Naive thymus-derived CD4-positive, alpha-beta T cell (primary cell): ENCODE results near the gene LRFN3. TPM values are rescaled to one million over a fixed set of nuclear protein-coding genes. Genes with fewer than 3 reads are reported as not detected.

ENCODE experiments used
- ATAC-seq: fragments of 150-1000 bp; cut with Tn5 transposase; 2 replicates; pipeline ENCODE4 v1.10.0; 2021; ENCODE audit warnings: mild to moderate bottlenecking, moderate library complexity
- CTCF ChIA-PET: fragments of 350-600 bp; sonication (Branson Sonifier 250); formaldehyde crosslinking; loops from one replicate; lab custom pipeline; 2021; ENCODE audit warnings: antibody characterized with exemption; lab: Charles Lee
- POLR2A ChIA-PET: fragments of 350-600 bp; sonication (Branson Sonifier 250); formaldehyde crosslinking; loops from one replicate; lab custom pipeline; 2021; ENCODE audit warnings: antibody characterized with exemption, inconsistent platforms; lab: Charles Lee
- DNase-seq, 9 donors: peaks; one replicate each; pipeline versions ENCODE4 v3.0.0 to v3.0.0-alpha.2; 2020 to 2022; ENCODE audit warnings: mixed read lengths in 1 of 9
- H3K27ac ChIP-seq: one replicate; pipeline ENCODE4 v1.7.0; 2013; ENCODE audit warnings: mild to moderate bottlenecking, low read depth, low read length, moderate library complexity
- H3K27me3 ChIP-seq, 2 donors: one replicate each; pipeline ENCODE4 v1.7.0; 2013; ENCODE audit warnings: low read length in 2 of 2, mild to moderate bottlenecking in 2 of 2, moderate library complexity in 2 of 2; ENCODE audit not compliant: control insufficient read depth in 2 of 2, insufficient read depth in 2 of 2
- H3K36me3 ChIP-seq, 3 experiments: 1 replicate in 2 of 3; 2 replicates in 1 of 3; pipeline ENCODE4 v1.7.0; 2013; ENCODE audit warnings: low read length in 3 of 3, mild to moderate bottlenecking in 3 of 3, moderate library complexity in 1 of 3; ENCODE audit not compliant: insufficient read depth in 3 of 3, control insufficient read depth in 2 of 3
- H3K4me1 ChIP-seq, 2 donors: one replicate each; pipeline ENCODE4 v1.7.0; 2013; ENCODE audit warnings: low read length in 2 of 2, mild to moderate bottlenecking in 2 of 2, moderate library complexity in 1 of 2; ENCODE audit not compliant: control insufficient read depth in 2 of 2, insufficient read depth in 2 of 2
- H3K4me3 ChIP-seq: 2 replicates; pipeline ENCODE4 v1.7.0; 2013; ENCODE audit warnings: mild to moderate bottlenecking, low read length
- H3K9me3 ChIP-seq, 3 experiments: 1 replicate in 2 of 3; 2 replicates in 1 of 3; pipeline ENCODE4 v1.7.0; 2013; ENCODE audit warnings: low read length in 3 of 3; ENCODE audit not compliant: control insufficient read depth in 2 of 3
- H3K27ac Mint-ChIP-seq, 9 donors: one replicate each; pipeline ENCODE4 v1.8.0; 2020 to 2022; ENCODE audit warnings: mixed read lengths in 9 of 9, mild to moderate bottlenecking in 8 of 9, moderate library complexity in 5 of 9, inconsistent platforms in 2 of 9
- H3K27me3 Mint-ChIP-seq, 5 donors: one replicate each; pipeline ENCODE4 v1.8.0; 2021 to 2022; ENCODE audit warnings: mixed read lengths in 5 of 5, mild to moderate bottlenecking in 1 of 5
- H3K36me3 Mint-ChIP-seq, 5 donors: one replicate each; pipeline ENCODE4 v1.8.0; 2020 to 2022; ENCODE audit warnings: mixed read lengths in 5 of 5, mild to moderate bottlenecking in 3 of 5, inconsistent platforms in 1 of 5
- H3K4me1 Mint-ChIP-seq, 7 donors: one replicate each; pipeline ENCODE4 v1.8.0; 2020 to 2022; ENCODE audit warnings: mixed read lengths in 7 of 7, mild to moderate bottlenecking in 3 of 7, inconsistent platforms in 1 of 7
- H3K4me3 Mint-ChIP-seq, 10 donors: one replicate each; pipeline ENCODE4 v1.8.0; 2020 to 2022; ENCODE audit warnings: mild to moderate bottlenecking in 10 of 10, mixed read lengths in 10 of 10, moderate library complexity in 6 of 10, inconsistent platforms in 2 of 10
- H3K9me3 Mint-ChIP-seq, 11 donors: one replicate each; pipeline ENCODE4 v1.8.0; 2020 to 2022; ENCODE audit warnings: mixed read lengths in 11 of 11, mild to moderate bottlenecking in 4 of 11, inconsistent platforms in 1 of 11, moderate library complexity in 1 of 11
- intact Hi-C, 2 donors: fragments of 100-400 bp; cut with micrococcal nuclease; formaldehyde crosslinking; loops; one replicate each; pipeline ENCODE4 v1.15.1; 2023
- polyA plus RNA-seq, 2 donors: library from polyadenylated mRNA; unstranded; fragments of 300-500 nt; fragmentation: Illumina TruSeq; gene quantifications; one replicate each; pipeline ENCODE4 v1.2.3, GENCODE V29; 2021
- total RNA-seq, 6 experiments: library from RNA in 5 of 6; stranded (reverse) in 5 of 6; gene quantifications; 1 replicate in 5 of 6; 2 replicates in 1 of 6; pipeline ENCODE4 v1.2.3 and lab custom pipeline; 2021 to 2026

Gene LRFN3
- total and polyA plus RNA-seq, 7 experiments from 2014 or later = 1.2 to 14.9 (median 8.8) TPM

- Mint-ChIP-seq H3K36me3 (peaks cover 0 to 7% (median 3%) of the 10 kb centered on the region in 5 donors), H3K4me1 (peaks cover 18 to 33% (median 27%) of the 10 kb centered on the region in 7 donors), H3K9me3 (peaks cover 0 to 4% (median 0%) of the 10 kb centered on the region in 11 donors), H3K4me3 (peak overlapping the region in 8 of 10 donors; percentile 4 to 93 (median 44)), H3K27ac (peak overlapping the region in 1 of 9 donors; percentile 38), H3K27me3 (peaks cover 0 to 9% (median 0%) of the 10 kb centered on the region in 5 donors)
- H3K4me3 ChIP-seq = no peak overlapping the region
- intact Hi-C loops = no loop called here
- ATAC-seq (no peak), DNase-seq (no peak)
- no peaks in the 10 kb centered on the region for H3K27me3 ChIP-seq
- H3K9me3 ChIP-seq = no peaks in the 10 kb centered on the region
- H3K36me3 ChIP-seq = no peaks in the 10 kb centered on the region
- ChIA-PET CTCF (interaction anchor here (1.4 kb wide), 1 partner anchor 19 kb away, joined by 4 read pairs; no protein-coding TSS in a partner anchor), POLR2A (interaction anchor here (0.9 to 1.8 kb wide), 4 partner anchors 21 to 245 kb away, joined by 3 to 9 read pairs (median 6); partner anchors contain the start of genes ALKBH6 and LIN37)
- no peak overlapping the region for H3K27ac ChIP-seq
- H3K4me1 ChIP-seq = peaks cover 11 to 12% of the 10 kb centered on the region in 2 donors
Measured at GRCh38 chr19:35992907-35993765, 57.0 kb downstream of the LRFN3 start.

- intact Hi-C loops = no loop called here
- DNase-seq (peak in 2 of 9 donors; percentile 15 to 34), ATAC-seq (no peak)
- peaks cover 18 to 33% (median 27%) of the 10 kb centered on the region in 7 donors for H3K4me1 Mint-ChIP-seq
- H3K4me3 Mint-ChIP-seq = peak overlapping the region; percentile 71 to 96 (median 86)
- Histone ChIP-seq H3K27ac (peak overlapping the region; percentile 74), H3K36me3 (no peaks in the 10 kb centered on the region), H3K9me3 (no peaks in the 10 kb centered on the region), H3K4me1 (peaks cover 11 to 15% of the 10 kb centered on the region in 2 donors), H3K4me3 (peak overlapping the region; percentile 16), H3K27me3 (no peaks in the 10 kb centered on the region)
- no peaks in the 10 kb centered on the region for H3K27me3 Mint-ChIP-seq
- H3K27ac Mint-ChIP-seq = peak overlapping the region in 7 of 9 donors; percentile 38 to 93 (median 78)
- no peaks in the 10 kb centered on the region for H3K9me3 Mint-ChIP-seq
- POLR2A ChIA-PET = interaction anchor here (0.6 to 2.7 kb wide), 10 partner anchors 14 to 246 kb away, joined by 3 to 11 read pairs (median 4); partner anchors contain the start of genes ALKBH6, LIN37, POLR2I and SYNE4
- peaks cover 0 to 7% (median 3%) of the 10 kb centered on the region in 5 donors for H3K36me3 Mint-ChIP-seq
- CTCF ChIA-PET = interaction anchor here (1.4 kb wide), 1 partner anchor 18 kb away, joined by 4 read pairs; no protein-coding TSS in a partner anchor
Measured at GRCh38 chr19:35993923-35994598, 57.9 kb downstream of the LRFN3 start.

Other genes starting within 250 kb of the LRFN3 start
- 10 to 100 TPM in 1 of 5 experiments, 1 to 10 TPM in 1, under 1 TPM in 2, not detected in 1; 0.35 to 41.6 (median 1.0) TPM for gene ZBTB32, start 231.8 kb upstream of the LRFN3 start, total RNA-seq
- not detected for gene ZBTB32, start 231.8 kb upstream of the LRFN3 start, polyA plus RNA-seq
- gene KMT2B, start 218.4 kb upstream of the LRFN3 start, total RNA-seq = 10 to 100 TPM; 64.2 to 79.8 (median 77.3) TPM
- 1 to 10 TPM in 1 of 2 donors, under 1 TPM in 1; 0.60 to 3.2 TPM for gene KMT2B, start 218.4 kb upstream of the LRFN3 start, polyA plus RNA-seq
- gene IGFLR1, start 193.9 kb upstream of the LRFN3 start, total RNA-seq = 100 to 1,000 TPM in 2 of 5 experiments, 10 to 100 TPM in 3; 61.4 to 113 (median 62.8) TPM
- 100 to 1,000 TPM in 1 of 2 donors, 10 to 100 TPM in 1; 99.5 to 107 TPM for gene IGFLR1, start 193.9 kb upstream of the LRFN3 start, polyA plus RNA-seq
- gene U2AF1L4, start 191.0 kb upstream of the LRFN3 start, total RNA-seq = 10 to 100 TPM; 33.7 to 86.8 (median 68.6) TPM
- 10 to 100 TPM; 75.7 to 89.7 TPM for gene U2AF1L4, start 191.0 kb upstream of the LRFN3 start, polyA plus RNA-seq
- gene PSENEN, start 190.7 kb upstream of the LRFN3 start, total RNA-seq = 10 to 100 TPM; 20.4 to 50.9 (median 26.3) TPM
- 10 to 100 TPM; 49.0 to 79.1 TPM for gene PSENEN, start 190.7 kb upstream of the LRFN3 start, polyA plus RNA-seq
- gene LIN37, start 187.8 kb upstream of the LRFN3 start, total RNA-seq = 10 to 100 TPM in 4 of 5 experiments, 1 to 10 TPM in 1; 7.9 to 33.1 (median 18.9) TPM
- gene LIN37, start 187.8 kb upstream of the LRFN3 start, polyA plus RNA-seq = 10 to 100 TPM in 1 of 2 donors, 1 to 10 TPM in 1; 6.7 to 20.6 TPM
- under 1 TPM in 1 of 5 experiments, not detected in 4; 0.22 TPM for gene HSPB6, start 179.3 kb upstream of the LRFN3 start, total RNA-seq
- not detected for gene HSPB6, start 179.3 kb upstream of the LRFN3 start, polyA plus RNA-seq
- gene PROSER3, start 178.2 kb upstream of the LRFN3 start, total RNA-seq = 10 to 100 TPM; 34.0 to 47.3 (median 39.7) TPM
- gene PROSER3, start 178.2 kb upstream of the LRFN3 start, polyA plus RNA-seq = 1 to 10 TPM; 5.4 to 6.8 TPM
- 10 to 100 TPM; 15.3 to 55.5 (median 23.4) TPM for gene ARHGAP33, start 160.8 kb upstream of the LRFN3 start, total RNA-seq
- 1 to 10 TPM in 1 of 2 donors, under 1 TPM in 1; 0.09 to 1.0 TPM for gene ARHGAP33, start 160.8 kb upstream of the LRFN3 start, polyA plus RNA-seq
- gene PRODH2, start 123.5 kb upstream of the LRFN3 start, total RNA-seq = not detected
- gene PRODH2, start 123.5 kb upstream of the LRFN3 start, polyA plus RNA-seq = not detected
- under 1 TPM in 2 of 5 experiments, not detected in 3; 0.30 to 0.51 TPM for gene NPHS1, start 83.9 kb upstream of the LRFN3 start, total RNA-seq
- not detected for gene NPHS1, start 83.9 kb upstream of the LRFN3 start, polyA plus RNA-seq
- 1 to 10 TPM in 1 of 5 experiments, under 1 TPM in 2, not detected in 2; 0.16 to 1.3 (median 0.29) TPM for gene KIRREL2, start 79.5 kb upstream of the LRFN3 start, total RNA-seq
- not detected for gene KIRREL2, start 79.5 kb upstream of the LRFN3 start, polyA plus RNA-seq
- gene APLP1, start 67.8 kb upstream of the LRFN3 start, total RNA-seq = 1 to 10 TPM in 1 of 5 experiments, not detected in 4; 2.4 TPM
- not detected for gene APLP1, start 67.8 kb upstream of the LRFN3 start, polyA plus RNA-seq
- gene NFKBID, start 35.8 kb upstream of the LRFN3 start, total RNA-seq = 100 to 1,000 TPM in 1 of 5 experiments, 10 to 100 TPM in 4; 47.8 to 116 (median 57.0) TPM
- gene NFKBID, start 35.8 kb upstream of the LRFN3 start, polyA plus RNA-seq = 1 to 10 TPM; 2.4 to 6.5 TPM
- gene HCST, start 33.8 kb upstream of the LRFN3 start, total RNA-seq = 100 to 1,000 TPM in 3 of 5 experiments, 10 to 100 TPM in 2; 57.4 to 117 (median 113) TPM
- gene HCST, start 33.8 kb upstream of the LRFN3 start, polyA plus RNA-seq = 100 to 1,000 TPM; 879 to 895 TPM
- 100 to 1,000 TPM in 1 of 5 experiments, 10 to 100 TPM in 3, not detected in 1; 15.1 to 428 (median 35.6) TPM for gene TYROBP, start 28.1 kb upstream of the LRFN3 start, total RNA-seq
- gene TYROBP, start 28.1 kb upstream of the LRFN3 start, polyA plus RNA-seq = 1 to 10 TPM; 2.3 to 3.7 TPM
- gene SDHAF1, start 58.8 kb downstream of the LRFN3 start, total RNA-seq = 10 to 100 TPM in 3 of 5 experiments, 1 to 10 TPM in 2; 7.8 to 26.1 (median 17.8) TPM
- gene SDHAF1, start 58.8 kb downstream of the LRFN3 start, polyA plus RNA-seq = 10 to 100 TPM; 29.9 to 58.1 TPM
- 1 to 10 TPM; 1.7 to 5.4 (median 3.8) TPM for gene SYNE4, start 72.4 kb downstream of the LRFN3 start, total RNA-seq
- under 1 TPM in 1 of 2 donors, not detected in 1; 0.14 TPM for gene SYNE4, start 72.4 kb downstream of the LRFN3 start, polyA plus RNA-seq
- gene ALKBH6, start 77.8 kb downstream of the LRFN3 start, total RNA-seq = 10 to 100 TPM; 32.6 to 60.6 (median 49.3) TPM
- 10 to 100 TPM; 19.1 to 34.1 TPM for gene ALKBH6, start 77.8 kb downstream of the LRFN3 start, polyA plus RNA-seq
- gene CLIP3, start 96.5 kb downstream of the LRFN3 start, total RNA-seq = 1 to 10 TPM; 1.1 to 4.0 (median 3.0) TPM
- gene CLIP3, start 96.5 kb downstream of the LRFN3 start, polyA plus RNA-seq = 1 to 10 TPM; 3.1 to 5.2 TPM
- 1 to 10 TPM; 2.2 to 6.6 (median 6.1) TPM for gene THAP8, start 117.9 kb downstream of the LRFN3 start, total RNA-seq
- 1 to 10 TPM; 4.5 to 5.4 TPM for gene THAP8, start 117.9 kb downstream of the LRFN3 start, polyA plus RNA-seq
- 10 to 100 TPM in 1 of 5 experiments, 1 to 10 TPM in 4; 1.5 to 22.4 (median 2.9) TPM for gene WDR62, start 118.5 kb downstream of the LRFN3 start, total RNA-seq
- under 1 TPM; 0.07 to 0.33 TPM for gene WDR62, start 118.5 kb downstream of the LRFN3 start, polyA plus RNA-seq
- gene OVOL3, start 174.8 kb downstream of the LRFN3 start, total RNA-seq = not detected
- gene OVOL3, start 174.8 kb downstream of the LRFN3 start, polyA plus RNA-seq = not detected
- gene POLR2I, start 178.5 kb downstream of the LRFN3 start, total RNA-seq = 10 to 100 TPM; 20.9 to 56.7 (median 44.7) TPM
- 100 to 1,000 TPM; 153 to 166 TPM for gene POLR2I, start 178.5 kb downstream of the LRFN3 start, polyA plus RNA-seq
- 100 to 1,000 TPM in 4 of 5 experiments, 10 to 100 TPM in 1; 72.8 to 174 (median 119) TPM for gene TBCB, start 179.1 kb downstream of the LRFN3 start, total RNA-seq
- gene TBCB, start 179.1 kb downstream of the LRFN3 start, polyA plus RNA-seq = 100 to 1,000 TPM; 153 to 173 TPM
- 100 to 1,000 TPM; 197 to 473 (median 207) TPM for gene CAPNS1, start 203.7 kb downstream of the LRFN3 start, total RNA-seq
- gene CAPNS1, start 203.7 kb downstream of the LRFN3 start, polyA plus RNA-seq = 10 to 100 TPM; 65.0 to 72.6 TPM
- gene COX7A1, start 216.1 kb downstream of the LRFN3 start, total RNA-seq = not detected
- gene COX7A1, start 216.1 kb downstream of the LRFN3 start, polyA plus RNA-seq = not detected